COLO668 (cell line): ENCODE results near the gene ATRN.

Source experiments
- DNase-seq: peaks from one replicate; lab custom pipeline; 2025; ENCODE audit not compliant: unreplicated experiment; lab: John Stamatoyannopoulos, UW

ATRN gene

DNA sequence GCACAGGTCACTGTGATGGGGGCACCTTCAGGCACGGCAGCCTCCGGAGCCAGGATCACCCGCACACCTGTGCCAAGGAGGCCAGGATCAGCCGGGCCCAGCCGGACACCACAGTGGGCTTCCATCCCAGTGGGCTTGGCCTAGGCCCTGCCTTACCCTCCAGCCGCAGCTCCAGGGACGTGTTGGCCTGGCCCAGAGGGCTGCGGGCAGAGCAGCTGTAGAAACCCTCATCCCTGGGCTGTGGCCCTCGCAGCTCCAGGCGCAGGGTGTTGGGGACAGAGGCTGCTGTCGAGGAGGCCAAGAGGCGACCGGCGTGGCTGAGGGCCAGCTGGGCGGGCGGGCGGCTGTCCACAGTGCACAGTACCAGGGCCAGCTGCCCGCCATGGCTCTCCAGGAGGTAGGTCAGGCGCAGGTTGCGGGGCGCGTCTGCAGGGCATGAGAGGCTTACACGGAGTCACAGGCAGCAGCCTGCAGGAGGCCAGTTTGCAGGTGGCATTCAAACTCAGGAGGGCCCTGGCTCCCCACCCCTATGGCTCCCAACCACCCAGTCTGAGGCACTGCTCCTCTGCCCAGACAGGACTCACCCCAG, 222.0 kb downstream of the ATRN start:
- DNase-seq = no peak

DNA sequence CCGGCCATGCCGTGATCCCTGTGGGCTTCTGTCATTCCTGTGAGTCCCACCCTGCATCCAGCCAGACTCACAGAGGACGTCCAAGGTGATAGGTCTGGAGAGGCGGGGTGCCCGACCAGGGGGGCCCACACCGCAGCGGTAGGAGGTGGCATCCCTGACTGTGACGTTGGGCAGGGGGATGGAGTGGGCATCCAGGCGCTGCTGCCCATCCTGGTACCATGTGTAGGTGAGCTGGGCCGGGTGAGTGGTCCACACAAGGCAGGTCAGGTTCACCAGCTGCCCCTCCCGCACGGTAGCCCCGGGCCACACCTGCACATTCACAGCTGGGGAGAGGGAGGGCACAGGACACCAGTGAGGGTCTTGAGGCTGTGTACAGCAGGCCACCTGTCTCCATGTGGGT, 222.6 kb downstream of the ATRN start:
- DNase-seq = no peak

DNA sequence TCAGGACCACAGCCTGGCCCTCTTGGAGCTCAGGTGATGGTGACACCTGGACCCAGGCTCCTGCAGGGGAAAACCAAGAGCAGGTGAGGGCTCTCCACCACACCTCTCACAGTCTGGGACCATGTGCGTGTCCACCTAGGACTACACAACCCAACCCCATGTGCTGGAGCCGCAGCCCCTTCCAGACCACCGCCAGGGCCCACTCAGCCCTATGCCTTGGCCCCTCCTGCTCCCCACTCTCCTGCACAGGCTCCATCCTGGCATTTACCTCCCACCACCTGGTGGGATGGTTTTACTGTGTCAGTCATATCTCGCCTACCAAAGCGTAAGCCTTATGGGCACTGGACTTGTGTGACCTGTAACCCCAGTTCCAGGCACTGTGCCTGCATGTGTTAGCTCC, 224.0 kb downstream of the ATRN start:
- no peak for DNase-seq

DNA sequence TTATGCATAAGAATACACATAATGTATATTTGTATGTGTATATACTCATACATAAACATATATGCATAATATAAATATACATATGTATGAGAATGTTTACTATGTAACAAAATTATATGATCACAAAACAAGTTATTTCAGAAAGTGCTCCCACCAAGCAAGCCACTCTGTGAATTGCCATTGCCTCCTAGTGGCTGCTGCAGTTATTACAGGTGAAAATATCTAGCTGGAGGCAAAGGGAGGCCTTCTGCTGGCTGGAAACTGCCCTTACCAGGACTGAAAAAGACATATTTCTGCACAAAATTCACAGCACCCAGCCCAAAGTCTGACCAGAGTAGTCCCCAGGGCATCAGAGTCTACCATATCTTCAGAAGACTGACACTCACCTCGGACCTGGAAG, 225.4 kb downstream of the ATRN start:
- DNase-seq = no peak

DNA sequence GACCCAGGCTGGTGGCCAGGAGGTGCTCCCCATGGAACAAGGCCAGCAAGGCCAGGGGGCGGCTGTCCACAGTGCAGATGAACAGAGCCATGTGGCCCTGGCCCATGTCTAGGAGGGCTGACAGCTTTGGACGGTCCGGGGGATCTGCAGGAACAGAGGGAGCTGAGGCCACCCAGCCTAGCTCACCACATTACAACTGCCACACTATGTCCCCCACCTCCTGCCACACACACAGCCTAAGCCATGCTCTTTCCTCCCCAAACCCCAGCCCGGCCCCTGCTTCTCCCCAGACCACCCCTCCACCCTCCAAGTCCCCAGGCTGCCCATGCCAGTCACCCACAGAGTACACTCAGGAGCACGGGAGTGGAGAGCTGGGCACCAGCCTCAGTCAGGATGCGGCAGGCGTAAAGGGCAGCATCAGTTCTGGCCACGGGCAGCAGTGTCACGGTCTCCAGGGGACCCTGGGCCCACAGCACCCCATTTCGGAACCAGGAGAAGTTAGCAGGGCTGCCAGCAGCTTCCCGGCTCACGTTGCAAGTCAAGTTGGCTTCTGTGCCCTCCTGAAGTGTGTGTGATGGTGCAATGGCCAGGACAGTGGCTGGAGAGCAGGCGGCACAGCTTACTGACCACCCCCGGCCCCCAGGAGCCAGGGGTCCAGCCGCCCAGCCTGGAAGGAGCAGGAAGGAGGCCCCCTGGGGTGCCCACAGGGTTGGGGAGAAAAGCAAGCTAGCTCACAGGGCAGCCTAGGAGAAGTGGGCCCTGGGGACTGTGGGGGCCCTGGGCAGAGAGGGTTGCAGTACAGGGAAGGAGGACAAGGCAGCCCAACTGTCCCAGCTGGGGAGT, 226.1 kb downstream of the ATRN start:
- no peak for DNase-seq

DNA sequence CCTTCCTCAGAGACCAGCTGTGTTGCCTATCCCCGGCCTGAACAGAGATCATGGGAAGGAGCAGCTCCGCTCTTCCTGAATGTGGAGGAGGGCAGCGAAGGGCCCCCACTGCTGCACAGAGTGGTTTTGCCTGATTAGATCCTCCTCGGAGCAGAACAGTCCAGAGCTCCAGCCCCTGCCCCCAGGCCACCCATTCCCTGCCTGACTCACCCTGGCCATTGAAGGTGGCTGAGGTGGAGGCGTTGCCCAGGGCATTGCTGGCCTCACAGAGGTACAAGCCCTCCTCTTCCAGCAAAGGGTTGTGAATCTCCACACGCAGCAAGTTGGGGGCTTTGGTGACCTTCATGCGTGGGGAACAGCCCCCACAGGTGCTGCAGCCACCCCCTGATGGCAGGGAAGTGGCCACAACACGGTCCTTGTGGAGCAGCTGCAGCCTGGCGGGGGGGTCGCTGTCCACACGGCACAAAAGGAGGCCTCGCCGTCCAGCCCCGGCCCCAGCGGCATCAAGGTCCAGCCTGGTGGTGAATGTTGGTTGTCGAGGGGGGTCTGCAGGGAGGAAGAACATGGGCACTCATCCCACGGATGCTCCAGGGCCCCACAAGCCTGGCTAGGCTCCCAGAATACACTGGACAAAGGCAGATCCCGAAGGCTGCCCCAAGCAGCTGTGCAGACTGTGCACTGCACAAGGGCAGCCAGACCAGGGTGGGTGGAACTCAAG, 226.9 kb downstream of the ATRN start:
- DNase-seq = no peak

DNA sequence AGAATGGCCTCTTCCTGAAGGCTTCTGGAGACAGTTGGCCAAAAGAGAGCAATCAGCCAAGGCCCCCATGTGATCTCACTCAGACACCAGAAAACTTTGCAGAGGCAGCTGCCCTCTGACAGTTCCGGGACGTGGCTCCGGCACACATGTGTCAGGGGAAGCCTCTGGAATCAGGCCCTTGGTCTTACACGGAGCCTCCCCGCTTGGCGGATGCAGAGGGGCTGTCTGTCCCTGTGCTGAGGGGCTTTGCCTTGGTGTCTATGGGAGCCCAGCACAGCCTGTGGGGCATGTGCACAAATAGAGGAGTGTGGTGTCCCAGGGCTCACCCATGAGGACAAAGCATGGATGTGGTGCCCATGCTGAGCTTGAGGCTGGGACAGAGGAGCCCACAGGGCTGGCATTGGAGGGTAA, 227.8 kb downstream of the ATRN start:
- DNase-seq = no peak

DNA sequence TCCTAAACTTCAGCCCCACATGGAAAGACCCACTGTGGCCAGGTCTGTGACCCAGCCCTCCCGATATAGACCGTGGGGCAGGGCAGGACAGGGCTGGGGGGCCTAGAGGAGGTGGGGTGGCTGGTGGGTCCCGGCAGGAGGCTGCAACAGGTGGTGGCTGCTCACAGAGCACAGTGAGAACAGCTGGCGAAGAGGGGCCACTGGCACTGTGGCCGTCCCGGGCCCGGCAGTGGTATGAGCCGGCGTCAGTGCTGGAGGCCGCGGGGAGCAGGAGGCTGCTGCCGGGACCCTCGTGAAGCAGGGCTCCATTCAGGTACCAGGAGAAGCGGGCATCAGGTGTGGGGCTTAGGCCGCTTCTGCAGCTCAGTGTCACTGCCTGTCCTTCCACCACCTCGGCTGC, 228.2 kb downstream of the ATRN start:
- DNase-seq = no peak
